Measurements from ENCODE around the gene VAV2. TPM values are rescaled to one million over a fixed set of nuclear protein-coding genes. Genes with fewer than 3 reads are reported as not detected.

VAV2 gene
- total and polyA plus RNA-seq, 2 experiments from 2014 or later, result 8.1 to 28.9 TPM

DNA sequence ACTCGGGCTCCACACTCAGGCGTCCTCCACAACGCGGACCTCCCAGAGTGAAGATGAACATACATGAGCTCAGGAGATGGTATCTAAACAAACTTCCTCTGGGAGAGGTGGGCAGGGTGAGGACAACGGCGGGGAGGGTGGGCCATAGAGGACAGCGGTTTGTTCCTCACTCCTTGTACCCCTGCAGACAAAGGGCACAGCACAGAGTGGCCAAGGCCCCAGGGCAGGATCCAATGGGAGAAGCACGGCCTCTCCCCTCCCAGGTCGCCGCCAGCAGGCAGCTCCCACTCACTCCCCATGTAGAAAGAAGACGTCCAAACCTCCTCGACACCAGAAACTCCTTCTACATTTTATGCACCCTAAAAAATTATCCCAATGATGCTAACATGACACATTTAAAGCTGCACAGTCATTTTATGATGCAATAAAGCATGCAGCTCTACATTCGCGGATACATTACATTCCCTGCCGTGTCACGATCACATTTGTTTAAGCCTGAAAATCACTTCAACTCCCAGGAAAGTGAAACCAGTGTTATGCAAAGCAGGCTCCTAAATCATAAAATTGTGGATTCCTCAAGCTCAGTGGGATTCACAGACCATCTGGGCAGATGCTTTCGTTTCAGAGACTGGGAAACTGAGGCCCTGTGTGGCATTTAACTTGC, 166.4 kb downstream of the VAV2 start:
- Histone ChIP-seq H3K79me2 (replicated peaks; ENCODE audit: insufficient read depth) (no peaks in the 10 kb centered on the region), H3K36me3 (ENCODE audit: insufficient read depth) (no peaks in the 10 kb centered on the region), H3K9me2 (ENCODE audit: insufficient read depth) (no peaks in the 10 kb centered on the region), H2AFZ (no peak overlapping the region), H3F3A (replicated peaks; ENCODE audit: low read depth) (no peaks in the 10 kb centered on the region), H3K4me2 (no peak overlapping the region), H3K4me1 (ENCODE audit: insufficient read depth) (peaks cover 17% of the 10 kb centered on the region; the same call in 1 of the 2 replicates), H4K20me1 (replicated peaks; ENCODE audit: insufficient read depth) (no peaks in the 10 kb centered on the region), H3K27me3 (ENCODE audit: insufficient read depth) (no peaks in the 10 kb centered on the region), H3K4me3 (no peak overlapping the region), H3K27ac (ENCODE audit: low read depth) (peak overlapping the region; percentile 50; the same call in 1 of the 2 replicates)
- no peaks in the 10 kb centered on the region; the same call in 2 of the 3 replicates for H3K36me3 Mint-ChIP-seq (ENCODE audit: low read depth)
- H3K9me3 Mint-ChIP-seq, result no peaks in the 10 kb centered on the region
- H3K27me3 Mint-ChIP-seq (ENCODE audit: insufficient read depth, low read depth, poor library complexity), result peaks cover 19% of the 10 kb centered on the region
- ATAC-seq, result peak; percentile 11
- H3K4me3 Mint-ChIP-seq, result no peak overlapping the region; the same call in 2 of the 3 replicates
- TF ChIP-seq, protein P1, sequence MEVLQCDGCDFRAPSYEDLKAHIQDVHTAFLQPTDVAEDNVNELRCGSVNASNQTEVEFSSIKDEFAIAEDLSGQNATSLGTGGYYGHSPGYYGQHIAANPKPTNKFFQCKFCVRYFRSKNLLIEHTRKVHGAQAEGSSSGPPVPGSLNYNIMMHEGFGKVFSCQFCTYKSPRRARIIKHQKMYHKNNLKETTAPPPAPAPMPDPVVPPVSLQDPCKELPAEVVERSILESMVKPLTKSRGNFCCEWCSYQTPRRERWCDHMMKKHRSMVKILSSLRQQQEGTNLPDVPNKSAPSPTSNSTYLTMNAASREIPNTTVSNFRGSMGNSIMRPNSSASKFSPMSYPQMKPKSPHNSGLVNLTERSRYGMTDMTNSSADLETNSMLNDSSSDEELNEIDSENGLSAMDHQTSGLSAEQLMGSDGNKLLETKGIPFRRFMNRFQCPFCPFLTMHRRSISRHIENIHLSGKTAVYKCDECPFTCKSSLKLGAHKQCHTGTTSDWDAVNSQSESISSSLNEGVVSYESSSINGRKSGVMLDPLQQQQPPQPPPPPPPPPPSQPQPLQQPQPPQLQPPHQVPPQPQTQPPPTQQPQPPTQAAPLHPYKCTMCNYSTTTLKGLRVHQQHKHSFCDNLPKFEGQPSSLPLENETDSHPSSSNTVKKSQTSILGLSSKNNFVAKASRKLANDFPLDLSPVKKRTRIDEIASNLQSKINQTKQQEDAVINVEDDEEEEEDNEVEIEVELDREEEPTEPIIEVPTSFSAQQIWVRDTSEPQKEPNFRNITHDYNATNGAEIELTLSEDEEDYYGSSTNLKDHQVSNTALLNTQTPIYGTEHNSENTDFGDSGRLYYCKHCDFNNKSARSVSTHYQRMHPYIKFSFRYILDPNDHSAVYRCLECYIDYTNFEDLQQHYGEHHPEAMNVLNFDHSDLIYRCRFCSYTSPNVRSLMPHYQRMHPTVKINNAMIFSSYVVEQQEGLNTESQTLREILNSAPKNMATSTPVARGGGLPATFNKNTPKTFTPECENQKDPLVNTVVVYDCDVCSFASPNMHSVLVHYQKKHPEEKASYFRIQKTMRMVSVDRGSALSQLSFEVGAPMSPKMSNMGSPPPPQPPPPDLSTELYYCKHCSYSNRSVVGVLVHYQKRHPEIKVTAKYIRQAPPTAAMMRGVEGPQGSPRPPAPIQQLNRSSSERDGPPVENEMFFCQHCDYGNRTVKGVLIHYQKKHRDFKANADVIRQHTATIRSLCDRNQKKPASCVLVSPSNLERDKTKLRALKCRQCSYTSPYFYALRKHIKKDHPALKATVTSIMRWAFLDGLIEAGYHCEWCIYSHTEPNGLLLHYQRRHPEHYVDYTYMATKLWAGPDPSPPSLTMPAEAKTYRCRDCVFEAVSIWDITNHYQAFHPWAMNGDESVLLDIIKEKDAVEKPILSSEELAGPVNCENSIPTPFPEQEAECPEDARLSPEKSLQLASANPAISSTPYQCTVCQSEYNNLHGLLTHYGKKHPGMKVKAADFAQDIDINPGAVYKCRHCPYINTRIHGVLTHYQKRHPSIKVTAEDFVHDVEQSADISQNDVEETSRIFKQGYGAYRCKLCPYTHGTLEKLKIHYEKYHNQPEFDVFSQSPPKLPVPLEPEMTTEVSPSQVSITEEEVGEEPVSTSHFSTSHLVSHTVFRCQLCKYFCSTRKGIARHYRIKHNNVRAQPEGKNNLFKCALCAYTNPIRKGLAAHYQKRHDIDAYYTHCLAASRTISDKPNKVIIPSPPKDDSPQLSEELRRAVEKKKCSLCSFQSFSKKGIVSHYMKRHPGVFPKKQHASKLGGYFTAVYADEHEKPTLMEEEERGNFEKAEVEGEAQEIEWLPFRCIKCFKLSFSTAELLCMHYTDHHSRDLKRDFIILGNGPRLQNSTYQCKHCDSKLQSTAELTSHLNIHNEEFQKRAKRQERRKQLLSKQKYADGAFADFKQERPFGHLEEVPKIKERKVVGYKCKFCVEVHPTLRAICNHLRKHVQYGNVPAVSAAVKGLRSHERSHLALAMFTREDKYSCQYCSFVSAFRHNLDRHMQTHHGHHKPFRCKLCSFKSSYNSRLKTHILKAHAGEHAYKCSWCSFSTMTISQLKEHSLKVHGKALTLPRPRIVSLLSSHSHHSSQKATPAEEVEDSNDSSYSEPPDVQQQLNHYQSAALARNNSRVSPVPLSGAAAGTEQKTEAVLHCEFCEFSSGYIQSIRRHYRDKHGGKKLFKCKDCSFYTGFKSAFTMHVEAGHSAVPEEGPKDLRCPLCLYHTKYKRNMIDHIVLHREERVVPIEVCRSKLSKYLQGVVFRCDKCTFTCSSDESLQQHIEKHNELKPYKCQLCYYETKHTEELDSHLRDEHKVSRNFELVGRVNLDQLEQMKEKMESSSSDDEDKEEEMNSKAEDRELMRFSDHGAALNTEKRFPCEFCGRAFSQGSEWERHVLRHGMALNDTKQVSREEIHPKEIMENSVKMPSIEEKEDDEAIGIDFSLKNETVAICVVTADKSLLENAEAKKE (CRISPR knock-in tag; IDR thresholded peaks at IDR 0.05), result no peak
- no peak for TF ChIP-seq STAT1 (IDR thresholded peaks at IDR 0.05; ENCODE audit: unreplicated experiment)
- peaks cover 46% of the 10 kb centered on the region for H3K4me1 Mint-ChIP-seq
- peak overlapping the region; percentile 51 for H3K27ac Mint-ChIP-seq
- DNase-seq (ENCODE audit: low spot score), result no peak

DNA sequence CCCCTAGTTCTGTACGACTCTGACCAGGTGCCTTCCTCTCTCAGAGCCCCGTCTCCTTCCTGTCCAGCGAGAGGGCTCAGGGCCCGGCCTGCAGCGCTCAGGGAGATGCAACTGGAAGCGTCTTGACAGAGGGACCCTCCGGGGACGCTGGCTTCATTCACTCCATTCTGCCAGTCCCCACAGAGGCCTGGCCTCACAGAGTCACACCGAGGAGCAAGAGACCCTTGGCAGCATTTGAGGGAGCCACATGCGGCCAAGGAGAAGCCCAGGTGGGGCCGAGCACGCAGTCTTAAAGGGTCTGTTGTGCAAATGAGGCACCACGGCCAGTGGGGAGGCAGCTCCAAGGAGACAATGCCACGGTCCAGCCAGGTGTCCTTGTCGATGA, 167.3 kb downstream of the VAV2 start:
- no peaks in the 10 kb centered on the region for H3K79me2 ChIP-seq (replicated peaks; ENCODE audit: insufficient read depth)
- H3K9me2 ChIP-seq (ENCODE audit: insufficient read depth), result no peaks in the 10 kb centered on the region
- Mint-ChIP-seq H3K4me1 (peaks cover 46% of the 10 kb centered on the region), H3K36me3 (ENCODE audit: low read depth) (no peaks in the 10 kb centered on the region), H3K4me3 (no peak overlapping the region), H3K27ac (no peak overlapping the region), H3K27me3 (ENCODE audit: insufficient read depth, low read depth, poor library complexity) (peaks cover 19% of the 10 kb centered on the region), H3K9me3 (no peaks in the 10 kb centered on the region)
- H3K36me3 ChIP-seq (ENCODE audit: insufficient read depth), result no peaks in the 10 kb centered on the region
- DNase-seq (ENCODE audit: low spot score) (no peak), ATAC-seq (peak; percentile 34)
- peaks cover 17% of the 10 kb centered on the region; the same call in 1 of the 2 replicates for H3K4me1 ChIP-seq (ENCODE audit: insufficient read depth)
- no peak overlapping the region for H3K4me3 ChIP-seq
- no peaks in the 10 kb centered on the region for H4K20me1 ChIP-seq (replicated peaks; ENCODE audit: insufficient read depth)
- no peak overlapping the region for H2AFZ ChIP-seq
- H3K27me3 ChIP-seq (ENCODE audit: insufficient read depth), result no peaks in the 10 kb centered on the region
- no peak overlapping the region for H3K27ac ChIP-seq (ENCODE audit: low read depth)
- no peaks in the 10 kb centered on the region for H3F3A ChIP-seq (replicated peaks; ENCODE audit: low read depth)
- no peak overlapping the region for H3K4me2 ChIP-seq
- TF ChIP-seq EZH2 (IDR thresholded peaks at IDR 0.05; ENCODE audit: low read depth, unreplicated experiment) (no peak), EZH2phosphoT487 (IDR thresholded peaks at IDR 0.05; ENCODE audit: unreplicated experiment) (no peak), STAT1 (IDR thresholded peaks at IDR 0.05; ENCODE audit: unreplicated experiment) (no peak), NANOG (IDR thresholded peaks at IDR 0.05; ENCODE audit: borderline replicate concordance) (no peak), POLR2AphosphoS5 (IDR thresholded peaks at IDR 0.05; ENCODE audit: low read depth) (no peak), ZNF331 (CRISPR knock-in tag; IDR thresholded peaks at IDR 0.05; ENCODE audit: low read depth) (no peak)

Data from GM23338 (cell line).